Peyer's patch (tissue), 4 donors: ENCODE measurements around the gene RBM11.

Experiments used
- CTCF ChIP-seq, 6 experiments: fragments of 450-650 bp in 4 of 6; fragments of 200-600 bp in 2 of 6; sonication (generic) in 1 of 6; IDR thresholded peaks; one replicate each; pipeline ENCODE4 v1.5.1; 2017 to 2019; ENCODE audit warnings: antibody characterized with exemption in 6 of 6, mild to moderate bottlenecking in 3 of 6, moderate library complexity in 1 of 6
- POLR2A ChIP-seq, 2 donors: fragments of 450-650 bp; IDR thresholded peaks; one replicate each; pipeline ENCODE4 v1.5.1; 2017; ENCODE audit warnings: antibody characterized with exemption in 2 of 2, mild to moderate bottlenecking in 2 of 2, moderate library complexity in 2 of 2

GRCh38 chr21:14206222-14206621 is 9.7 kb upstream of the RBM11 start:
- TF ChIP-seq CTCF (IDR thresholded peaks at IDR 0.05) = no peak
- no peak for TF ChIP-seq POLR2A (IDR thresholded peaks at IDR 0.05)
